ENCODE data around the gene SLC7A7. TPM values are rescaled to one million over a fixed set of nuclear protein-coding genes. Genes with fewer than 3 reads are reported as not detected.
A peak's percentile ranks its signal among the peaks of the same experiment; 100 is the strongest.

SLC7A7 gene
- total and polyA plus RNA-seq, 9 of the 15 experiments (the other 6 are each of a cell fraction or from before 2014, with no cell fraction given): 0.07 to 0.68 (median 0.41) TPM

DNA sequence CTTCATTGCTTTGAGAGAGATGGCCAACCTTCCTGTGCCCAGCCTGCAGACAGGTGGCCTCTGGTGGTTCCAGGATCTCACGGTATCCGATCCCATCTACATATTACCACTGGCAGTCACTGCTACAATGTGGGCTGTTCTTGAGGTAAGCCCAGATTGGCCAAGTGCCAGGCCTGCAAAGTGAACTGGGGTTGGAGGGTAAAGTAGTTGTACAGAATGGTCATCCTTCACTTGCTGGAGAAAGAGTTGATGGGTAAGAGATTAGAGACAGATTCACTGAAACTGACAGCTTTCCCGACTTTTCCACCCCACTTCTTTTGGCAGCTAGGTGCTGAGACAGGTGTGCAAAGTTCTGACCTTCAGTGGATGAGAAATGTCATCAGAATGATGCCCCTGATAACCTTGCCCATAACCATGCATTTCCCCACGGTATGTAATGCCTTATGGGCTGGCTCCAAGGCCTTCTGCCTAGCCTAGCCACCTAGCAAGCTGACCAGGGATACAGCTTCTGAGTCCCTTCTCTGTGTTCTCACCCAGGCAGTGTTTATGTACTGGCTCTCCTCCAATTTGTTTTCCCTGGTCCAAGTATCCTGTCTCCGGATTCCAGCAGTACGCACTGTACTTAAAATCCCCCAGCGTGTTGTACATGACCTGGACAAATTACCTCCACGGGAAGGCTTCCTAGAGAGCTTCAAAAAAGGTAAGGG, 44.6 kb downstream of the SLC7A7 start:
- no TSS peak for BruUV-seq (replicated peaks)
- no peak overlapping the region for H3K4me3 ChIP-seq
- H3K4me2 ChIP-seq (ENCODE audit: insufficient read depth, low read length): no peak overlapping the region
- no peak for ATAC-seq
- intact Hi-C loops (cut with micrococcal nuclease) (loop anchor here (10.0 kb wide), 1 partner anchor 494 kb away; no protein-coding TSS in a partner anchor), in situ Hi-C loops (cut with MboI) (no loop called here)
- peaks cover 7 to 10% of the 10 kb centered on the region in 2 experiments; a peak in 4 of 5 replicates for H3K4me1 ChIP-seq (replicated peaks in 1 of 2; ENCODE audit: control insufficient read depth in 2 of 2, insufficient read depth in 2 of 2, low read length in 2 of 2)
- peak; percentile 79 for TF ChIP-seq NFIC (IDR thresholded peaks at IDR 0.05)
- TF ChIP-seq KDM2B (CRISPR knock-in tag; IDR thresholded peaks at IDR 0.05): no peak
- TF ChIP-seq ZNF124 (CRISPR knock-in tag; IDR thresholded peaks at IDR 0.05): no peak
- no peak for DNase-seq (ENCODE audit: extremely low read depth in 1 of 4, low spot score in 3 of 4)
- 94% methylated on average over 8 of the region's 8 CpGs for WGBS (ENCODE audit: insufficient coverage, low coverage, missing lambda C conversion rate)
- no peaks in the 10 kb centered on the region for H4K20me1 ChIP-seq (replicated peaks; ENCODE audit: control insufficient read depth, insufficient read depth, low read length)
- peaks cover 64% of the 10 kb centered on the region for H3K36me3 ChIP-seq (ENCODE audit: control insufficient read depth, insufficient read depth, low read length)
- no peaks in the 10 kb centered on the region for H3K9me1 ChIP-seq (ENCODE audit: control insufficient read depth, insufficient read depth, low read length)
- ChIA-PET CTCF (ENCODE audit: low intra/inter-chr PET ratio) (no interaction called here), POLR2A (no interaction called here)
- no peak for FAIRE-seq
- no peak overlapping the region for H2AFZ ChIP-seq (ENCODE audit: low read depth, low read length)
- no peaks in the 10 kb centered on the region for H3K9me3 ChIP-seq (replicated peaks; ENCODE audit: control insufficient read depth, insufficient read depth, low read depth, low read length)
- H3K27me3 ChIP-seq (ENCODE audit: control insufficient read depth in 2 of 2, insufficient read depth in 2 of 2, low read length in 2 of 2): no peaks in the 10 kb centered on the region
- H3K27ac ChIP-seq (ENCODE audit: extremely low read depth, low read depth, low read length): no peak overlapping the region
- no peak overlapping the region for H3K9ac ChIP-seq (ENCODE audit: insufficient read depth in 1 of 2, low read depth in 2 of 2, low read length in 2 of 2)
- H3K79me2 ChIP-seq (ENCODE audit: control insufficient read depth, insufficient read depth, low read length): peaks cover 39% of the 10 kb centered on the region

DNA sequence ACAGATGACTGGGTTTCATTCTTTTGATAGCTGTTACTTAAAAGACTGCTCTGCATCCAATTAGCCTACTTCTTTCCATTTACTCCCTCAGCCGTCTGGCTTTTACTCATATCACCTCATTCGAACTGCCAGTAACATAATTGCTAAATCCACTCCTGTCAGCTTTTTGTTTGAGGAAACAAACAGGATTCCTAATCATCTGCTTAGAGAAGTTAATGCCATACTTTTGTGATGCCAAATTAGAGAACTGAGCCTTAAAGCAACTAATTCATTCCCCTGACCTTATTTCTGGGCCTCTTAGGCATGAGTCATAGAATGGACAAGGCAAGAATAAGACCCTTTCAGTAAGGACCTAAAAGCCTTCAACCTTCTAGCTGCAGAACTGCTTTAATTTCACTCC, 45.9 kb downstream of the SLC7A7 start:
- ATAC-seq (no peak), FAIRE-seq (no peak), DNase-seq (ENCODE audit: extremely low read depth in 1 of 4, low spot score in 3 of 4) (no peak)
- CTCF ChIA-PET (ENCODE audit: low intra/inter-chr PET ratio): no interaction called here
- H3K36me3 ChIP-seq (ENCODE audit: control insufficient read depth, insufficient read depth, low read length): peaks cover 64% of the 10 kb centered on the region
- in situ Hi-C loops (cut with MboI) (no loop called here), intact Hi-C loops (cut with micrococcal nuclease) (loop anchor here (5.0 to 10.0 kb wide), 2 partner anchors 55 to 558 kb away; no protein-coding TSS in a partner anchor)
- H3K4me3 ChIP-seq: no peak overlapping the region
- no peaks in the 10 kb centered on the region for H3K9me1 ChIP-seq (ENCODE audit: control insufficient read depth, insufficient read depth, low read length)
- peaks cover 39% of the 10 kb centered on the region for H3K79me2 ChIP-seq (ENCODE audit: control insufficient read depth, insufficient read depth, low read length)
- no peak overlapping the region for H3K9ac ChIP-seq (ENCODE audit: insufficient read depth in 1 of 2, low read depth in 2 of 2, low read length in 2 of 2)
- POLR2A ChIA-PET: no interaction called here
- peaks cover 7 to 10% of the 10 kb centered on the region in 2 experiments; a peak in 4 of 5 replicates for H3K4me1 ChIP-seq (replicated peaks in 1 of 2; ENCODE audit: control insufficient read depth in 2 of 2, insufficient read depth in 2 of 2, low read length in 2 of 2)
- H4K20me1 ChIP-seq (replicated peaks; ENCODE audit: control insufficient read depth, insufficient read depth, low read length): no peaks in the 10 kb centered on the region
- H2AFZ ChIP-seq (ENCODE audit: low read depth, low read length): no peak overlapping the region
- no peaks in the 10 kb centered on the region for H3K27me3 ChIP-seq (ENCODE audit: control insufficient read depth in 2 of 2, insufficient read depth in 2 of 2, low read length in 2 of 2)
- H3K9me3 ChIP-seq (replicated peaks; ENCODE audit: control insufficient read depth, insufficient read depth, low read depth, low read length): no peaks in the 10 kb centered on the region
- no peak overlapping the region for H3K4me2 ChIP-seq (ENCODE audit: insufficient read depth, low read length)
- H3K27ac ChIP-seq (ENCODE audit: extremely low read depth, low read depth, low read length): no peak overlapping the region
- WGBS (ENCODE audit: insufficient coverage, low coverage, missing lambda C conversion rate): 92% methylated on average over 2 of the region's 2 CpGs
- no TSS peak for BruUV-seq (replicated peaks)
- TF ChIP-seq, protein P1, sequence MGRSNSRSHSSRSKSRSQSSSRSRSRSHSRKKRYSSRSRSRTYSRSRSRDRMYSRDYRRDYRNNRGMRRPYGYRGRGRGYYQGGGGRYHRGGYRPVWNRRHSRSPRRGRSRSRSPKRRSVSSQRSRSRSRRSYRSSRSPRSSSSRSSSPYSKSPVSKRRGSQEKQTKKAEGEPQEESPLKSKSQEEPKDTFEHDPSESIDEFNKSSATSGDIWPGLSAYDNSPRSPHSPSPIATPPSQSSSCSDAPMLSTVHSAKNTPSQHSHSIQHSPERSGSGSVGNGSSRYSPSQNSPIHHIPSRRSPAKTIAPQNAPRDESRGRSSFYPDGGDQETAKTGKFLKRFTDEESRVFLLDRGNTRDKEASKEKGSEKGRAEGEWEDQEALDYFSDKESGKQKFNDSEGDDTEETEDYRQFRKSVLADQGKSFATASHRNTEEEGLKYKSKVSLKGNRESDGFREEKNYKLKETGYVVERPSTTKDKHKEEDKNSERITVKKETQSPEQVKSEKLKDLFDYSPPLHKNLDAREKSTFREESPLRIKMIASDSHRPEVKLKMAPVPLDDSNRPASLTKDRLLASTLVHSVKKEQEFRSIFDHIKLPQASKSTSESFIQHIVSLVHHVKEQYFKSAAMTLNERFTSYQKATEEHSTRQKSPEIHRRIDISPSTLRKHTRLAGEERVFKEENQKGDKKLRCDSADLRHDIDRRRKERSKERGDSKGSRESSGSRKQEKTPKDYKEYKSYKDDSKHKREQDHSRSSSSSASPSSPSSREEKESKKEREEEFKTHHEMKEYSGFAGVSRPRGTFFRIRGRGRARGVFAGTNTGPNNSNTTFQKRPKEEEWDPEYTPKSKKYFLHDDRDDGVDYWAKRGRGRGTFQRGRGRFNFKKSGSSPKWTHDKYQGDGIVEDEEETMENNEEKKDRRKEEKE (IDR thresholded peaks at IDR 0.05; ENCODE audit: borderline replicate concordance in 1 of 2, control insufficient read depth in 1 of 2, low read depth in 2 of 2, low read length in 1 of 2): no peak
- TF ChIP-seq NR2C1 (IDR thresholded peaks at IDR 0.05): no peak
- no peak for TF ChIP-seq NR2C1 (tag; IDR thresholded peaks at IDR 0.05)
- TF ChIP-seq NFE2 (IDR thresholded peaks at IDR 0.05; ENCODE audit: low read depth): no peak
- TF ChIP-seq ZNF121 (CRISPR knock-in tag; conservative IDR thresholded peaks at IDR 0.05): no peak
- TF ChIP-seq, protein P2, sequence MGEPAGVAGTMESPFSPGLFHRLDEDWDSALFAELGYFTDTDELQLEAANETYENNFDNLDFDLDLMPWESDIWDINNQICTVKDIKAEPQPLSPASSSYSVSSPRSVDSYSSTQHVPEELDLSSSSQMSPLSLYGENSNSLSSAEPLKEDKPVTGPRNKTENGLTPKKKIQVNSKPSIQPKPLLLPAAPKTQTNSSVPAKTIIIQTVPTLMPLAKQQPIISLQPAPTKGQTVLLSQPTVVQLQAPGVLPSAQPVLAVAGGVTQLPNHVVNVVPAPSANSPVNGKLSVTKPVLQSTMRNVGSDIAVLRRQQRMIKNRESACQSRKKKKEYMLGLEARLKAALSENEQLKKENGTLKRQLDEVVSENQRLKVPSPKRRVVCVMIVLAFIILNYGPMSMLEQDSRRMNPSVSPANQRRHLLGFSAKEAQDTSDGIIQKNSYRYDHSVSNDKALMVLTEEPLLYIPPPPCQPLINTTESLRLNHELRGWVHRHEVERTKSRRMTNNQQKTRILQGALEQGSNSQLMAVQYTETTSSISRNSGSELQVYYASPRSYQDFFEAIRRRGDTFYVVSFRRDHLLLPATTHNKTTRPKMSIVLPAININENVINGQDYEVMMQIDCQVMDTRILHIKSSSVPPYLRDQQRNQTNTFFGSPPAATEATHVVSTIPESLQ (CRISPR knock-in tag; IDR thresholded peaks at IDR 0.05): no peak
- TF ChIP-seq ZBTB1 (CRISPR knock-in tag; IDR thresholded peaks at IDR 0.05; ENCODE audit: borderline replicate concordance, low read depth): no peak
- no peak for TF ChIP-seq NFYB (IDR thresholded peaks at IDR 0.05; ENCODE audit: extremely low read depth, insufficient read length)
